SHP77 treated with DMSO at 0.1 percent for 48 hours (cell line): Measurements from ENCODE around the gene CLDN19.
"Not testable (repeated sequence)": the region's sequence is repeated elsewhere in the genome, so short reads cannot be mapped to it uniquely, and the experiment has no call there.

Experiments
- DNase-seq: peaks from one replicate; lab custom pipeline; 2025; lab: John Stamatoyannopoulos, UW

CLDN19 gene

DNA sequence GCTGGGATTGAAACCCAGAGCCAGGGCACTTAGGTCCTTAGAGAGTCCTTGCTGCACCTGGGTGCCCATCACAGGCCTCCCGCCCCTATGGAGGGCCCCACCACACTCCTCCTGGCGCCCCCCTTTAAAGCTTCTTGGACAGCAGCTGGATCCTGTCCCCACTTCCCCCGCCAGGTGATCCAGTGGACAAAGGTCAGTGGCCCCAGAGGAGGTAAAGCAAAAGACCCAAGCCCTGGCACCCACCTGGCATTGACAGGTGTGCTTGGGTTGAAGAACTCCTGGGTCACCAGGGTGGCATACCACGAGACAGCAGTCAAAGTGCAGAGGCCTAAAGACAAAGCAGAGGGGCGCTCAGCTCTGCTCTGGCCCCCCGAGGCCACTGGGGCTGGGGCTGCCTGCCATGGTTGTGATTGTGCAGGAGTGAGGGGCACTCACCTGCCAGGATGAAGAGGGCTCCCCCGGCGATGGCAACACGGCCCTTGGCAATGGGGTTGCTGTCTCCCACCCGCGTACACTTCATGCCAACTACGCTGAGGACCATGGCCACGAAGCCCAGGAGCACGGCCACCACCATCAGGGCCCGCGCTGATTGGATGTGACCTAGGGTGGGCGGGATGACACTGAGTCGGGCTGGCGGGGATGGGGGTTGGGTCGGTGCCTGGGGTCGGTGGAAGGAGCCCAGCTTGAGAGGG is 1.9 kb downstream of the CLDN19 start:
- no peak for DNase-seq

- no peak for DNase-seq
Observed at GRCh38 chr1:42737257-42737656, 2.8 kb downstream of the CLDN19 start.

GRCh38 chr1:42736571-42737200 is 3.4 kb downstream of the CLDN19 start:
- DNase-seq: no peak

GRCh38 chr1:42736152-42736551 is 3.9 kb downstream of the CLDN19 start:
- DNase-seq: no peak

- DNase-seq: no peak
Observed at GRCh38 chr1:42735477-42736105, 4.4 kb downstream of the CLDN19 start.

- DNase-seq: no peak
Observed at GRCh38 chr1:42735056-42735455, 5.0 kb downstream of the CLDN19 start.

- no peak for DNase-seq
Observed at GRCh38 chr1:42734201-42735035, 5.6 kb downstream of the CLDN19 start.

GRCh38 chr1:42733415-42734200 is 6.4 kb downstream of the CLDN19 start:
- no peak for DNase-seq

DNA sequence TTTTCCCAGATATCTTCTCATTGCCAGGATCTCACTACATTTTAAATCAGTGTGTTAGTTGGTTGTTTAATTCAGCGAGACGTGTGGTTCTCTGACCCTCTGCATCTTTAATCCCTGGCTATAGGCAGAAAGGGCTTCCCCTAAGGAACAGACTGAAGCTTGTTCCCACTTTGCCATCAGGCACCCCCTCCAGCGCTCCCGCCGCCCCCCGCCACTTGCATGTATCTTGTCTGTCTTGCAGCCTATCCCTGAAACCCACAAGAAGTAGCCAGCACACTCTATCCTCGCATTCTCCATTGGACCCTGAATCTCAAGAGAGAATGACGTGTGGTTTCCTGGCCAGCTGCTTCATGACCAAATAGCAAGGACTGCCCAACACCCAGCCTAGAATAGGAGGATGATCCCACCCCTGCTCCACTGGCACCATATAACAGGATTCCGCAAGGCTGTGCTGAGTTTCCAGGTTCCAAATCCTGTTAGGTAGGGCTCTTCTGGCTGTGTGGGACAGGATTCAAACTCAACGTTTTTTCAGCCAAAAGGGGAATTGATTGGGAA is 7.8 kb downstream of the CLDN19 start:
- DNase-seq: no peak

DNA sequence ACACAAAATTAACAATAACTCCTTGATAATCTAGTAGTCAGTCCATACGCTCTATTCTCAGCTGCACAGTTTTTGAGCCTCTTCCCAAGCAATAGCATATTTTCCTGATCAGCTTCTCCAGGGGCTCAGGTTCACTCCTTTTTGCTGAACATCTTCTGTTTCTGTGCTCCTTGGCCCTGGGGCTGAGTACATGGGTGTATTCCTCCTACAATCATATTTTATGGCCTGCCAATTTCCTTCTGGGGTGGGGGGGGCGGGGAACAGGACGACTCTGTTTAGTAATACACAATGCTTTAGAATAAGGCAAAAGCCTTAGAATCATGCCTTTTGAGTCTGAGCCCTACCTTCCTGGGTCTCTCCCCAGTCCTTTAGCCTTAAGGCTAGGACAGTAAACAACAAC is 8.5 kb downstream of the CLDN19 start:
- DNase-seq: no peak

DNA sequence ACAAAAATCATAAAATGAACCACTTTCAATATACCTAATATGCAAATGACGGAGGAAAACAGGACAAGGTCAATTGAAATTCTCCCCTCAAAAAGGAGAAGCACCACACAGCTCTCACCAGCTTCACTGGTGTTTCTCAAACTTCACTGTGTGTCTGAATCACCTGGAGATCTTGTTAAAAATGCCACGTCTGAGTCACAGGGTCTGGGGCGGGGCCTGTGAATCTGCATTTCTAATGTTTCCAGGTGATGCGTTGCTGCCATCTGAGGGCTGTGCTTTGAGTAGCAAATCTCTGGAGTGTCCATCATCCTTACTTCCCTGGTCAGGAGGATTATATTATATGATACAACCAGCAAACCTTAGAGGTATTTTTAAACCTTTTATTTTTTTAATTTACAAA is 9.0 kb downstream of the CLDN19 start:
- no peak for DNase-seq

GRCh38 chr1:42730002-42730401 is 10.0 kb downstream of the CLDN19 start:
- DNase-seq: no peak

DNA sequence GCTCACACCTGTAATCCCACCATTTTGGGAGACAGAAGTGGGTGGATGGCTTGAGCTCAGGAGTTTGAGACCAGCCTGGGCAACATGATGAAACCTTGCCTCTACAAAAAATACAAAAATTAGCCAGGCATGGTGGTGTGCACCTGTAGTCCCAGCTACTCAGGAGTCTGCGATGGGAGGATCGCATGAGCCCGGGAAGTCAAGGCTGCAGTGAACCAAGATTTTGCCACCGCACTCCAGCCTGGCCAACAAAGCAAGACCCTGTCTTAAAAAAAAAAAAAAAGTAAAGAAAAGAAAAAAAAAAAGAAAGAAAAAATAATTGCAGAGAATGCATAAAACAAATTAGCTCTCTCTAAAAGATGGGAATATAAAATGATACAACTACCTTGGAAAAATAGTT is 14.2 kb downstream of the CLDN19 start:
- DNase-seq: not testable (repeated sequence)

DNA sequence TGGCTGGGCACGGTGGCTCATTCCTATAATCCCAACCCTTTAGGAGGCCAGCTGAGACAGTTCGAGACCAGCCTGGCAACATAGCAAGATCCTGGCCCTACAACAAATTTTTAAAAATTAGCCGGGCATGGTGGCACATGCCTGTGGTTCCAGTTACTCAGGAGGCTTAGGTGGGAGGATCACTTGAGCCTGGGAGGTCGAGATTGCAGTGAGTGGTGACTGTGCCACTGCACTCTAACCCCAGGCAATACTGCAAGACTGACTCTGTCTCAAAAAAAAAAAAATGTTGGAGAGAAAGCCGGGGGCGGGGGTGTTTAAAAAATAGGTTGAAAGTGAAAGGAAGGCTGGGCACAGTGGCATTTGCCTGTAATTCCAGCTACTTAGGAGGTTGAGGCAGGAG is 16.5 kb downstream of the CLDN19 start:
- no peak for DNase-seq

DNA sequence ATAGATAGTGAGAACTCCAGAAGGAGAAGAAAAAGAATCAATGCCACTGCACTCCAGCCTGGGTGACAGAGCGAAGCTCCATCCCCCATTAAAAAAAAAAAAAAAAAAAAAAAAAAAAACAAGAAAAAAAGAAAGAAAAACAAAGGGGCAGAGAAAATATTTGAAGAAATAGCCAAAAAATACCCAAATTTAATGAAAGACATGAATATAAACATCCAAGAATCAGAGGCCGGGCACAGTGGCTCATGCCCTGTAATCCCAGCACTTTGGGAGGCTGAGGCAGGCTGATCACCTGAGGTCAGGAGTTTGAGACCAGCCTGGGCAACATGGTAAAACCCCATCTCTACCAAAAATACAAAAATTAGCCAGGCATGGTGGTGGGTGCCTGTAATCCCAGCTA is 17.6 kb downstream of the CLDN19 start:
- DNase-seq: not testable (repeated sequence)

GRCh38 chr1:42721926-42722325 is 18.1 kb downstream of the CLDN19 start:
- DNase-seq: no peak

- DNase-seq: no peak
Observed at GRCh38 chr1:42720868-42721267, 19.2 kb downstream of the CLDN19 start.

DNA sequence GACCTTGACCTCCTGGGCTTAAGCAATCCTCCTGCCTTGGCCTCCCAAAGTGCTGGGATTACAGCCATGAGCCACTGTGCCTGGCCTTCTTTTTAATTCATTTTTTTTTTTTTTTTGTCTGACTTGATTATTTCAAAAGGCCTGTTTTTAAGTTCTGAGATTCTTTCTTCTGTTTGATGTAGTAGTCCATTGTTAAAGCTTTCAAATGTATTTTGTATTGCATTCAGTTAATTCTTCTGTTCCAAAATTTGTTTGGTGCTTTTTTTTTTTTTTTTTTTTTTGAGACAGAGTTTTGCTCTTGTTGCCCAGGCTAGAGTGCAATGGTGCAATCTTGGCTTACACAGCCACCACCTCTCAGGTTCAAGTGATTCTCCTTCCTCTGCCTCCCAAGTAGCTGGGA is 25.6 kb downstream of the CLDN19 start:
- DNase-seq: not testable (repeated sequence)

DNA sequence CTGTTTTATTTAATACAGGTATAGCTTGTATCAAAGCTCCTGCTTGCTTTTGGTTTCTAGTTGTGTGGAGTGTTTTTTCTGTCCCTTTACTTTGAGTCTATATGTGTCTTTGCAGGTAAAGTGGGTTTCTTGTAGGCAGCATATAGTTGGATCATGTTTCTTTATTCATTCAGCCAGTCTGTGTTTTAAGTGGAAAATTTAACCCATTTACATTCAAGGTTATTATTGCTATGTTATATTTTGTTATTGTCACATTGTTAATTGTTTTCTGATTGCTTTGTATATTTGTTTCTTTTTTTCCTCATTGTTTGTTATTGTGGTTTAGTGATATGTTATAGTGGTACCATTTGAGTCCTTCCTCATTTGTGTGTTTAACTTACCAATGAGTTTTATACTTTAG is 26.7 kb downstream of the CLDN19 start:
- DNase-seq: no peak

- not testable (repeated sequence) for DNase-seq
Observed at GRCh38 chr1:42712808-42713207, 27.2 kb downstream of the CLDN19 start.

- no peak for DNase-seq
Observed at GRCh38 chr1:42703888-42704464, 36.1 kb downstream of the CLDN19 start.
